Endodermal cell (in vitro differentiated cells): Measurements from ENCODE around the gene CDH11. TPM values are rescaled to one million over a fixed set of nuclear protein-coding genes. Genes with fewer than 3 reads are reported as not detected.

Experiments used
- DNase-seq: peaks from one replicate; pipeline ENCODE4 v3.0.0-alpha.2; 2017
- H3K27ac ChIP-seq: 2 replicates; pipeline ENCODE4 v1.5.1; 2013; ENCODE audit warnings: mild to moderate bottlenecking, low read depth, low read length, moderate library complexity
- H3K27me3 ChIP-seq: 2 replicates; pipeline ENCODE4 v1.6.1; 2013; ENCODE audit warnings: mild to moderate bottlenecking, low read length, moderate library complexity; ENCODE audit not compliant: insufficient read depth, control insufficient read depth, poor library complexity, severe bottlenecking
- H3K36me3 ChIP-seq: 2 replicates; pipeline ENCODE4 v1.7.0; 2013; ENCODE audit warnings: mild to moderate bottlenecking, low read length, moderate library complexity; ENCODE audit not compliant: control insufficient read depth, insufficient read depth
- H3K4me1 ChIP-seq: one replicate; pipeline ENCODE4 v1.7.0; 2013; ENCODE audit warnings: low read length; ENCODE audit not compliant: control insufficient read depth, insufficient read depth
- H3K4me3 ChIP-seq: 2 replicates; pipeline ENCODE4 v1.5.1; 2013; ENCODE audit warnings: mild to moderate bottlenecking, low read length, moderate library complexity
- H3K9ac ChIP-seq: 2 replicates; pipeline ENCODE4 v1.6.1; 2013; ENCODE audit warnings: mild to moderate bottlenecking, low read length, moderate library complexity; ENCODE audit not compliant: poor library complexity, severe bottlenecking; ENCODE audit errors: extremely low read depth
- H3K9me3 ChIP-seq: 2 replicates; pipeline ENCODE4 v1.6.1; 2013; ENCODE audit warnings: mild to moderate bottlenecking, low read length, moderate library complexity; ENCODE audit not compliant: control insufficient read depth
- H3K27ac Mint-ChIP-seq: 2 replicates; pipeline ENCODE4 v1.8.0; 2020; ENCODE audit warnings: mixed read lengths
- H3K27me3 Mint-ChIP-seq: 2 replicates; pipeline ENCODE4 v1.8.0; 2021; ENCODE audit warnings: mild to moderate bottlenecking, mixed read lengths; ENCODE audit not compliant: insufficient read depth
- H3K36me3 Mint-ChIP-seq: 2 replicates; pipeline ENCODE4 v1.8.0; 2020; ENCODE audit warnings: low read depth, mixed read lengths
- H3K4me1 Mint-ChIP-seq: 2 replicates; pipeline ENCODE4 v1.8.0; 2020; ENCODE audit warnings: mixed read lengths
- H3K4me3 Mint-ChIP-seq: 2 replicates; pipeline ENCODE4 v1.8.0; 2020; ENCODE audit warnings: mild to moderate bottlenecking, moderate library complexity, mixed read lengths
- H3K9me3 Mint-ChIP-seq: 2 replicates; pipeline ENCODE4 v1.8.0; 2020; ENCODE audit warnings: mild to moderate bottlenecking, mixed read lengths
- whole genome bisulfite sequencing, 2 experiments: methylation state at CpG; one replicate each; pipeline versions ENCODE4 v1.1.5 to v1.1.7; 2013; ENCODE audit warnings: missing lambda C conversion rate in 2 of 2, mixed read lengths in 1 of 2; ENCODE audit not compliant: insufficient coverage in 1 of 2, insufficient read length in 1 of 2; 5-methylcytosine and 5-hydroxymethylcytosine counted together
- total RNA-seq, 2 donors: library from RNA; stranded (reverse); fragmentation: NEBNext Ultra II Directional in 1 of 2; extraction: Animal tissue kit (Norgen Biotek cat#: 25700) in 1 of 2; gene quantifications; 2 replicates in 1 of 2; 3 replicates in 1 of 2; pipeline ENCODE4 v1.2.1, GENCODE V29; 2021
- TF ChIP-seq, protein P1 (sequence below): fragments of 200-600 bp; sonication (generic); conservative IDR thresholded peaks from 2 replicates; pipeline ENCODE4 v1.5.0; 2021; ENCODE audit warnings: antibody characterized with exemption, mild to moderate bottlenecking

The CDH11 gene
- total RNA-seq, 2 donors from 2014 or later: 0.73 to 2.9 TPM

DNA sequence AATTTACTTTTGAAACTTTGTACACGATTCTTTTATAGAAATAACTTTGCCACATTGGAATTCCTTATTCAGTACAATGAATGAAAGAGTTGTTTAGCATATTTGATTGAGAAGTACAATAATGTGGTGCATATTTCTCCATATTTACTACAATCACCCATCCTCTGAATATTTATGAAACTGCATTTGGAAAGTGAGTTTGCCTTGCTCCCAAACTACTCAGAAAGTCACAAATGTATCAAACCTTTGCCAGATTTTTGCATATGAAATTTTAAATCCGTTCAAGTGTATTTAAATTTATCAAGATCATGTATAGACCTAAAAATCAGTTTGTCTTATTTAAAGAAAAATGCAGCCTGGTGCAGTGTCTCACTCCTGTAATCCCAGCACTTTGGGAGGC is 148.7 kb downstream of the CDH11 start:
- Histone ChIP-seq H3K9ac (no peak overlapping the region), H3K4me3 (no peak overlapping the region), H3K9me3 (no peaks in the 10 kb centered on the region), H3K4me1 (no peaks in the 10 kb centered on the region), H3K27ac (no peak overlapping the region), H3K27me3 (no peaks in the 10 kb centered on the region), H3K36me3 (no peaks in the 10 kb centered on the region)
- Mint-ChIP-seq H3K9me3 (no peaks in the 10 kb centered on the region), H3K4me3 (no peak overlapping the region), H3K27ac (no peak overlapping the region), H3K27me3 (no peaks in the 10 kb centered on the region), H3K4me1 (peaks cover 11% of the 10 kb centered on the region), H3K36me3 (no peaks in the 10 kb centered on the region)
- 78% methylated on average over 1 of the region's 2 CpGs; no CpG with 5 or more reads in 1 of the 2 experiments for WGBS, 2 experiments
- no peak for DNase-seq
- TF ChIP-seq, protein P1, sequence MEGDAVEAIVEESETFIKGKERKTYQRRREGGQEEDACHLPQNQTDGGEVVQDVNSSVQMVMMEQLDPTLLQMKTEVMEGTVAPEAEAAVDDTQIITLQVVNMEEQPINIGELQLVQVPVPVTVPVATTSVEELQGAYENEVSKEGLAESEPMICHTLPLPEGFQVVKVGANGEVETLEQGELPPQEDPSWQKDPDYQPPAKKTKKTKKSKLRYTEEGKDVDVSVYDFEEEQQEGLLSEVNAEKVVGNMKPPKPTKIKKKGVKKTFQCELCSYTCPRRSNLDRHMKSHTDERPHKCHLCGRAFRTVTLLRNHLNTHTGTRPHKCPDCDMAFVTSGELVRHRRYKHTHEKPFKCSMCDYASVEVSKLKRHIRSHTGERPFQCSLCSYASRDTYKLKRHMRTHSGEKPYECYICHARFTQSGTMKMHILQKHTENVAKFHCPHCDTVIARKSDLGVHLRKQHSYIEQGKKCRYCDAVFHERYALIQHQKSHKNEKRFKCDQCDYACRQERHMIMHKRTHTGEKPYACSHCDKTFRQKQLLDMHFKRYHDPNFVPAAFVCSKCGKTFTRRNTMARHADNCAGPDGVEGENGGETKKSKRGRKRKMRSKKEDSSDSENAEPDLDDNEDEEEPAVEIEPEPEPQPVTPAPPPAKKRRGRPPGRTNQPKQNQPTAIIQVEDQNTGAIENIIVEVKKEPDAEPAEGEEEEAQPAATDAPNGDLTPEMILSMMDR: no peak

DNA sequence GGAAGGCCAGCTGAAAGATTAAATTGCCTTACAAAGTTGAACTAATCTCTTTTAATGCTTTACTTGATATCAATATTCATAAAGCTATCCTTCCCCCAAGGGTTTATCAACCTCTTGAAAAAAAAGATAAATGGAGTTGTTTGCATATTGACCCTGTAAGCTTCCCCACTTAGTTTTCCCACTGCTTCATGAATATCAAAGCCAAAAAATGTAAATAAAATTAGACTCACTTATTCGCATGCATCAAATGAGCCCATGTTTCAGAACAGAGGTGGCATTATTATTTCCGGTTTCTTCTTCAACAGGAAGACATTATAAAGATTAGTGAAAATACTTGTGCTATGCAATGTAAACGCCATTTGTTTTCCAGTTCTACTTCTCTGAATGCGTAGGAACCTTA is 150.7 kb downstream of the CDH11 start:
- no peak overlapping the region for H3K4me3 ChIP-seq
- H3K36me3 ChIP-seq: no peaks in the 10 kb centered on the region
- H3K27me3 Mint-ChIP-seq: no peaks in the 10 kb centered on the region
- 93 to 100% methylated on average over 1 to 4 of the region's 4 CpGs for WGBS, 2 experiments
- DNase-seq: no peak
- TF ChIP-seq, protein P1: no peak
- H3K4me1 ChIP-seq: no peaks in the 10 kb centered on the region
- no peaks in the 10 kb centered on the region for H3K9me3 Mint-ChIP-seq
- H3K27ac Mint-ChIP-seq: no peak overlapping the region
- no peaks in the 10 kb centered on the region for H3K27me3 ChIP-seq
- H3K4me3 Mint-ChIP-seq: no peak overlapping the region
- no peak overlapping the region for H3K27ac ChIP-seq
- H3K4me1 Mint-ChIP-seq: peaks cover 11% of the 10 kb centered on the region
- H3K9ac ChIP-seq: no peak overlapping the region
- H3K36me3 Mint-ChIP-seq: no peaks in the 10 kb centered on the region
- no peaks in the 10 kb centered on the region for H3K9me3 ChIP-seq

DNA sequence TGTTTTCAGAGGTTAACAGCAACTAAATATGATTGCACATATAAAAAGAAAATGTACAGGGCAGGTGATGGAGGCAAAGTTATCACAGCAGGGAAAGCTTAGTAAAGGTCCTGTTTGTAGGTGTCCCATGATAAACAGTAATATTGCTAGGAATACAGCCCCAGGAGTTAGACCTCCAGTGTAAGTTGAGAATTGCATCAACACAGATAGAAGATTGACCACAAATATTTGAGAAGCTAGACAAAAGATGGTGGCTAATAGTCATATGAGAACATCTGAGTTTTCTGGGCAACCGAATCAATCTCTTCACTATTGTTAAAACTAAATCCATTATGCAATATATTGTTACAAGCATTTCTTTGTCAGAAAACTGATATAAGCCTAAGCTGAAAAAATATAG is 152.6 kb downstream of the CDH11 start:
- DNase-seq: no peak
- Mint-ChIP-seq H3K9me3 (no peaks in the 10 kb centered on the region), H3K36me3 (no peaks in the 10 kb centered on the region), H3K27me3 (no peaks in the 10 kb centered on the region), H3K4me1 (peaks cover 7% of the 10 kb centered on the region), H3K4me3 (no peak overlapping the region), H3K27ac (no peak overlapping the region)
- H3K36me3 ChIP-seq: no peaks in the 10 kb centered on the region
- no peak overlapping the region for H3K4me3 ChIP-seq
- no peaks in the 10 kb centered on the region for H3K4me1 ChIP-seq
- H3K27me3 ChIP-seq: no peaks in the 10 kb centered on the region
- 83 to 100% methylated on average over 1 of the region's 1 CpG for WGBS, 2 experiments
- TF ChIP-seq, protein P1: no peak
- no peak overlapping the region for H3K27ac ChIP-seq
- no peaks in the 10 kb centered on the region for H3K9me3 ChIP-seq
- H3K9ac ChIP-seq: no peak overlapping the region
